Thyroid gland (tissue), 4 donors: ENCODE measurements around the gene CHTF18.

Experiments
- CTCF ChIP-seq, 6 experiments: fragments of 200-600 bp in 3 of 6; fragments of 450-650 bp in 3 of 6; sonication (generic) in 3 of 6; IDR thresholded peaks; one replicate each; pipeline ENCODE4 v1.5.1; 2016 to 2019; ENCODE audit warnings: antibody characterized with exemption in 6 of 6, mild to moderate bottlenecking in 2 of 6, inconsistent platforms in 1 of 6, moderate library complexity in 1 of 6
- POLR2A ChIP-seq, 2 donors: fragments of 450-650 bp; IDR thresholded peaks; one replicate each; pipeline ENCODE4 v1.6.1; 2017; ENCODE audit warnings: antibody characterized with exemption in 2 of 2, mild to moderate bottlenecking in 2 of 2, moderate library complexity in 1 of 2

- TF ChIP-seq POLR2A (IDR thresholded peaks at IDR 0.05) (no peak), CTCF (IDR thresholded peaks at IDR 0.05) (no peak)
Observed at GRCh38 chr16:778447-778846, 10.0 kb upstream of the CHTF18 start.
